Activated CD4-positive, alpha-beta memory T cell treated with anti-CD3 and anti-CD28 coated beads for 36 hours (primary cell): ENCODE results near the gene ASIC3. TPM values are rescaled to one million over a fixed set of nuclear protein-coding genes. Genes with fewer than 3 reads are reported as not detected.
"Not testable (repeated sequence)": the region's sequence is repeated elsewhere in the genome, so short reads cannot be mapped to it uniquely, and the experiment has no call there.

Experiments
- CTCF ChIA-PET: fragments of 350-600 bp; sonication (Branson Sonifier 250); formaldehyde crosslinking; loops from one replicate; lab custom pipeline; 2021; ENCODE audit warnings: antibody characterized with exemption, inconsistent platforms; lab: Charles Lee
- POLR2A ChIA-PET: fragments of 350-600 bp; sonication (Branson Sonifier 250); formaldehyde crosslinking; loops from one replicate; lab custom pipeline; 2021; ENCODE audit warnings: antibody characterized with exemption; lab: Charles Lee
- DNase-seq: peaks from one replicate; pipeline ENCODE4 v3.0.0-alpha.2; 2020
- H3K27ac Mint-ChIP-seq: one replicate; pipeline ENCODE4 v1.8.0; 2021; ENCODE audit warnings: mixed read lengths
- H3K27me3 Mint-ChIP-seq: one replicate; pipeline ENCODE4 v1.8.0; 2021; ENCODE audit warnings: mixed read lengths
- H3K36me3 Mint-ChIP-seq: one replicate; pipeline ENCODE4 v1.8.0; 2021; ENCODE audit warnings: mixed read lengths
- H3K4me1 Mint-ChIP-seq: one replicate; pipeline ENCODE4 v1.8.0; 2021; ENCODE audit warnings: low read depth, mixed read lengths
- H3K4me3 Mint-ChIP-seq: one replicate; pipeline ENCODE4 v1.8.0; 2021; ENCODE audit warnings: mild to moderate bottlenecking, mixed read lengths
- H3K9me3 Mint-ChIP-seq: one replicate; pipeline ENCODE4 v1.8.0; 2021; ENCODE audit warnings: mixed read lengths
- intact Hi-C: fragments of 100-400 bp; cut with micrococcal nuclease; formaldehyde crosslinking; loops from one replicate; pipeline ENCODE4 v1.15.1; 2023
- total RNA-seq, 2 experiments: library from RNA; stranded (reverse); gene quantifications; one replicate each; pipeline ENCODE4 v1.2.3, GENCODE V29; 2021

ASIC3 gene
- total RNA-seq, 2 experiments from 2014 or later: 5.3 to 7.6 TPM

DNA sequence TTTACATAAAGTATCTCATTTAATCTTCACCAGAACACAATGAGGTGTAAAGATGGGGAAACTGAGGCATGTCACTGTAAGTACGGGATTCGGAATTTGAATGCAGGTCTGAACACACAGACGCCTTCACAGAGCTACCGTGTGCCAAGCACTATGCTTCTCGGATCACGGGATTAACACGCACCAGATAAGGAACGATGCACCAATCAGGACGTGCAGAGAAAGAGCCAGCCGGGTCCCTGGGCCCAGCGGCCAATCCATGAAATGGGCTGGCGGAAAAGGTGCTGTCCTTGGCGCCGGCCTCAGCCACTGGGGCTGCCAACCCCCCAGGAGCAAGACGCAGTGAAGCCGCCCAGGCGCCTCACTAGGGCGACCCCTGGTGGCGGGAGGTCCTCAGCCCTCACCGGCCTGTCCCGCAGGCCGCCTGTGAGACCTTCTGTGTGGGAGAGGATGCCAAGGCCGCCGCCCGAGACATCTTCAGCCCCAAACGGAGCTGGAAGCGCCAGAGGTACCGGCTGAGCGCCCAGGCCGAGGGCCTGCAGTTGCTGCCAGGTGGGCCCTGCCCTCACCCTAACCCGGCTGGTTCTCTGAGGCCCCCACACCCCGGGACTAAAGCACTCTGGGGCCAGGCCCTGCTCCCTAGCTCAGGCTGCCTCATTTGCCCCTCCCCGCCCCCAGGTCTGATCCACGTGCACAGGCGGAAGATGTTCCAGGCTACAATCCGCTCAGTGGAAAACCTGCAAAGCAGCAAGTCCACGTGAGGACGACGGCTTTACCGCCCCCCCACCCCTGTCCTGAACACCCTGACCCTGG lies 39.6 kb upstream of the ASIC3 start:
- Mint-ChIP-seq H3K27me3 (no peaks in the 10 kb centered on the region), H3K36me3 (no peaks in the 10 kb centered on the region), H3K4me1 (peaks cover 57% of the 10 kb centered on the region), H3K27ac (peak overlapping the region; percentile 82), H3K4me3 (peak overlapping the region; percentile 71), H3K9me3 (no peaks in the 10 kb centered on the region)
- peak; percentile 82 for DNase-seq
- intact Hi-C loops: loop anchor here (2.0 kb wide), 1 partner anchor 14 kb away; no protein-coding TSS in a partner anchor
- ChIA-PET CTCF (interaction anchor here (0.6 to 6.8 kb wide), 17 partner anchors 9 to 269 kb away, joined by 3 to 78 read pairs (median 5); partner anchors contain the start of gene ABCB8), POLR2A (interaction anchor here (1.0 to 1.7 kb wide), 4 partner anchors 10 to 114 kb away, joined by 3 to 7 read pairs (median 4); no protein-coding TSS in a partner anchor)

DNA sequence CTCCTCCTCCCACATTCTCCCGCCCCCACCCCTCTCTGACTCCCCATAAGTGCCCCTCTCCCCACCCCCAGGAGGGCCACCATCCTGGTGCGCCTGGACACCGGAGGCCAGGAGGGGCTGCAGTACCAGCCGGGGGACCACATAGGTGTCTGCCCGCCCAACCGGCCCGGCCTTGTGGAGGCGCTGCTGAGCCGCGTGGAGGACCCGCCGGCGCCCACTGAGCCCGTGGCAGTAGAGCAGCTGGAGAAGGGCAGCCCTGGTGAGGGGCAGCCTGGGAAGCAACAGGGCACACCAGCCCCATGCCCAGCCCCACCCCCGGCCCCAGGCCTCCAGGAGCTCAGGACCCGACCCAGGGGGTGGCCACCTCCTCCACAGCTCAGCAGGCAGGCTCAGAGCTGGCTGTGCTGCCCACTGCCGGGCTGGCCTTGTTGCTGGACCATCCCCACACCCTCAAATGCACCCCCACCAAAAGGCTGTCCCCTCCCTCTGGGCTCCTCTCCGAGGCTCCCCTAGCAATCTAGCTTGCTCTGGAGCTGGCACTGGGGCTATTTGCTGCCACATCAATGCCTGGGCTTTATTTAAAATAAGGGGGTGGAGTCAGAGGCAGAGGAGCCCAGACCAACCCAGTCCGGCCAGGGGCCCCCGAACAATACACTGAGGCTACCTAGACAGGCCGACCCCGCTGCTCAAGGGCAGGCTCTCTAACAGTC lies 38.8 kb upstream of the ASIC3 start:
- Mint-ChIP-seq H3K9me3 (no peaks in the 10 kb centered on the region), H3K27ac (no peak overlapping the region), H3K27me3 (no peaks in the 10 kb centered on the region), H3K4me3 (no peak overlapping the region), H3K36me3 (no peaks in the 10 kb centered on the region), H3K4me1 (peaks cover 62% of the 10 kb centered on the region)
- intact Hi-C loops: loop anchor here (2.0 to 5.0 kb wide), 2 partner anchors 15 to 32 kb away; partner anchors contain the start of gene KCNH2
- ChIA-PET POLR2A (interaction anchor here (1.5 to 2.4 kb wide), 3 partner anchors 12 to 19 kb away, joined by 3 to 9 read pairs (median 5); partner anchors contain the start of gene ABCB8), CTCF (interaction anchor here (0.6 to 6.8 kb wide), 14 partner anchors 9 to 180 kb away, joined by 3 to 78 read pairs (median 4); partner anchors contain the start of gene ABCB8)
- DNase-seq: no peak

DNA sequence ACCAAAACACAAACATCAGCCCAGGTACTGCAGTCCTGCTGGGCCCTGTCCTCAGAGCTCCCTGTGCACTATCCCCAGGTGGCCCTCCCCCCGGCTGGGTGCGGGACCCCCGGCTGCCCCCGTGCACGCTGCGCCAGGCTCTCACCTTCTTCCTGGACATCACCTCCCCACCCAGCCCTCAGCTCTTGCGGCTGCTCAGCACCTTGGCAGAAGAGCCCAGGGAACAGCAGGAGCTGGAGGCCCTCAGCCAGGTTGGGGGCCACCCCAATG lies 38.4 kb upstream of the ASIC3 start:
- intact Hi-C loops: loop anchor here (5.0 kb wide), 1 partner anchor 33 kb away; the partner anchor contains the start of gene KCNH2
- H3K27me3 Mint-ChIP-seq: no peaks in the 10 kb centered on the region
- H3K4me1 Mint-ChIP-seq: peaks cover 67% of the 10 kb centered on the region
- H3K9me3 Mint-ChIP-seq: no peaks in the 10 kb centered on the region
- ChIA-PET POLR2A (interaction anchor here (1.5 to 2.4 kb wide), 2 partner anchors 16 to 18 kb away, joined by 3 to 9 read pairs; partner anchors contain the start of gene ABCB8), CTCF (interaction anchor here (0.8 to 6.8 kb wide), 12 partner anchors 8 to 278 kb away, joined by 3 to 78 read pairs (median 5); partner anchors contain the start of gene ABCB8)
- peak overlapping the region; percentile 89 for H3K27ac Mint-ChIP-seq
- H3K4me3 Mint-ChIP-seq: peak overlapping the region; percentile 76
- DNase-seq: no peak
- H3K36me3 Mint-ChIP-seq: no peaks in the 10 kb centered on the region

DNA sequence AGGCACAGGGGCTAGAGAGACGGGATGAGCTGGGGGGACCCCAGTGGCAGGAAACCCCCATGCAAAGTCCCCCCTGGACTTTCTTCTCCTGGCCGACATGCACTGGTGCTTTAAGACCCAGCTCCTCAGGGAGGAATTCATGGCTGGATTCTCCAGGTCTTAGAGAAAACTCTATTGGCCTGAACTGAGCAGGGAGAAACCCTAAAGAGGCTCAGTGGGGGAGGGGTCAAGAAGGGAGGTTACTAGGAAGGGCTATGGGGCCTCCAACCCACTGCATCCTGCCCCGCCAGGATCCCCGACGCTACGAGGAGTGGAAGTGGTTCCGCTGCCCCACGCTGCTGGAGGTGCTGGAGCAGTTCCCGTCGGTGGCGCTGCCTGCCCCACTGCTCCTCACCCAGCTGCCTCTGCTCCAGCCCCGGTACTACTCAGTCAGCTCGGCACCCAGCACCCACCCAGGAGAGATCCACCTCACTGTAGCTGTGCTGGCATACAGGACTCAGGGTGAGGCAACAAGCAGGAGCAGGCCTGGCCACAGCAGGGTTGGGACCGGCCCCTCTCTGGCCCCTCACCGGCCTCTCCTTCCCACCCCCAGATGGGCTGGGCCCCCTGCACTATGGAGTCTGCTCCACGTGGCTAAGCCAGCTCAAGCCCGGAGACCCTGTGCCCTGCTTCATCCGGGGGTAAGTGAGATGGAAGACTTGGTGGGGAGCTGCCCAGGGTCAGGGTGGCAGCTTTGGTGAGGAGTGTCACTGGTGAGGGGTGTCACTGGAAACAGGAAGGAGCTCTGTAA lies 37.8 kb upstream of the ASIC3 start:
- H3K27ac Mint-ChIP-seq: peak overlapping the region; percentile 89
- peaks cover 72% of the 10 kb centered on the region for H3K4me1 Mint-ChIP-seq
- H3K9me3 Mint-ChIP-seq: no peaks in the 10 kb centered on the region
- peak; percentile 72 for DNase-seq
- no peaks in the 10 kb centered on the region for H3K36me3 Mint-ChIP-seq
- ChIA-PET POLR2A (interaction anchor here (1.0 to 2.4 kb wide), 5 partner anchors 13 to 49 kb away, joined by 3 to 9 read pairs (median 4); partner anchors contain the start of genes ABCB8, ATG9B and SLC4A2), CTCF (interaction anchor here (0.8 to 6.8 kb wide), 17 partner anchors 8 to 278 kb away, joined by 3 to 78 read pairs (median 4); partner anchors contain the start of gene ABCB8)
- peak overlapping the region; percentile 76 for H3K4me3 Mint-ChIP-seq
- H3K27me3 Mint-ChIP-seq: no peaks in the 10 kb centered on the region
- intact Hi-C loops: loop anchor here (5.0 kb wide), 1 partner anchor 33 kb away; the partner anchor contains the start of gene KCNH2

DNA sequence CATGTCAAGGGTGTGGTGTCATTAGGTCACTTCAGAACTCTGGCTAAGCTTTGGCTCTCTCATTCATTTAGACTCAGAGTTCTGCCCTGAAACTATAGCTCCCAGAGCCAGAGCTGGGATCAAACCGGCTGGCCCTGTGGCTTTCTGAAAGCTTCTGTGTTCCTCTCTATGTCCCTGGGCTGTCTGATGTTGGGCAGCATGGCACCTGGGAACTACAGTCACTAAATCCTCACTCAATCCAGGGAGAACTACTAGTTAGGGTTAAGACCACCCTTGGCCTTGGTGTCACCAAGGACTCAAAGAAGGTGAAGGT lies 37.3 kb upstream of the ASIC3 start:
- no peaks in the 10 kb centered on the region for H3K9me3 Mint-ChIP-seq
- intact Hi-C loops: loop anchor here (5.0 kb wide), 1 partner anchor 34 kb away; the partner anchor contains the start of gene KCNH2
- H3K4me3 Mint-ChIP-seq: peak overlapping the region; percentile 76
- H3K4me1 Mint-ChIP-seq: peaks cover 74% of the 10 kb centered on the region
- H3K27me3 Mint-ChIP-seq: no peaks in the 10 kb centered on the region
- POLR2A ChIA-PET: interaction anchor here (1.0 to 2.4 kb wide), 4 partner anchors 13 to 49 kb away, joined by 3 to 9 read pairs (median 4); partner anchors contain the start of genes ABCB8, ATG9B and SLC4A2
- CTCF ChIA-PET: interaction anchor here (0.9 to 6.8 kb wide), 14 partner anchors 7 to 279 kb away, joined by 3 to 78 read pairs (median 4); no protein-coding TSS in a partner anchor
- no peaks in the 10 kb centered on the region for H3K36me3 Mint-ChIP-seq
- peak overlapping the region; percentile 89 for H3K27ac Mint-ChIP-seq
- DNase-seq: no peak

DNA sequence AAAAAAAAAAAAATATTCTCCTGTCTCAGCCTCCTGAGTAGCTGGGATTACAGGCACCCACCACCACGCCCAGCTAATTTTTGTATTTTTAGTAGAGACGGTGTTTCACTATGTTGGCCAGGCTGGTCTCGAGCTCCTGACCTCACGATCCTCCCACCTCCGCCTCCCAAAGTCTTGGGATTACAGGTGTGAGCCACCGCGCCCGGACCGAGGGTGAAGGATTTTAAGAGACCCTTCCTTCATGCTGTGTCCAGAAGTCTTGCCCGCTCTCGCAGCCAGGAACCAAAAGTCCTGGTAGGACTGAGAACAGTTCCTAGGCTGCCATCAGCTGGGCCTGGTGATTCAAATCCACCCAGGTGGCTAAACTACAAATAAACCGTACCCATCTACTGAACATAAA lies 36.7 kb upstream of the ASIC3 start:
- intact Hi-C loops: loop anchor here (5.0 kb wide), 1 partner anchor 34 kb away; the partner anchor contains the start of gene KCNH2
- ChIA-PET POLR2A (interaction anchor here (1.0 to 2.4 kb wide), 5 partner anchors 12 to 50 kb away, joined by 3 to 9 read pairs (median 5); partner anchors contain the start of genes ABCB8, ATG9B and SLC4A2), CTCF (interaction anchor here (0.9 to 6.8 kb wide), 11 partner anchors 6 to 113 kb away, joined by 3 to 78 read pairs (median 6); partner anchors contain the start of gene ABCB8)
- H3K4me3 Mint-ChIP-seq: peak overlapping the region; percentile 46
- not testable (repeated sequence) for DNase-seq, H3K27me3 Mint-ChIP-seq, H3K9me3 Mint-ChIP-seq, H3K36me3 Mint-ChIP-seq
- H3K27ac Mint-ChIP-seq: peak overlapping the region; percentile 77
- peaks cover 77% of the 10 kb centered on the region for H3K4me1 Mint-ChIP-seq

DNA sequence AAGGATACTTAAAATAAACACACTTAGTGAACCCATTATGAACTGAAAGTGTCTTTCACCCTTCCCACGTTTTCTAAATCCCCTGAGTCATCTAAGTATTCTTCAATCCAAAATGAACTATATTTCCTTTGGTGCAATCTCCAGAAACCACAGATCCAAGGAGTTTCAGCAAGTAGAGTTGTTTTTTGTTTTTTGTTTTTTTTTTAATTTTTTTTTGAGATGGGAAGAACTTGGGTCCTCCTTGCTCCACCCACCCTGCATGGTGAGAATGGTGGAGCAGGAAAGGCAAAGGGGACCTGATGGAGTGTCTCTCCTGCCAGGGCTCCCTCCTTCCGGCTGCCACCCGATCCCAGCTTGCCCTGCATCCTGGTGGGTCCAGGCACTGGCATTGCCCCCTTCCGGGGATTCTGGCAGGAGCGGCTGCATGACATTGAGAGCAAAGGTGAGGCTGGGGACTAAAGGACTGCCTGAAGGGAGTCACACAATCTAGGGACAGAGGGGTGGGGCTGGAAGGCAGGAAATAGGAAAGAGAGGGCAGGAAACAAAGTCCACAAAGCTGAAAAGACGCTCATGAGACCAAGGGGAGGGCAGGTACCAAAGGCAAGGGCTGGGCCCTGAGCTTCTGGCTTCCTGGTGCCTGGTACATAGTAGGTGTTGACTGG lies 36.2 kb upstream of the ASIC3 start:
- peaks cover 78% of the 10 kb centered on the region for H3K4me1 Mint-ChIP-seq
- POLR2A ChIA-PET: interaction anchor here (1.4 to 2.4 kb wide), 3 partner anchors 16 to 47 kb away, joined by 5 to 9 read pairs (median 8); partner anchors contain the start of genes ABCB8 and SLC4A2
- H3K27ac Mint-ChIP-seq: peak overlapping the region; percentile 77
- peak overlapping the region; percentile 46 for H3K4me3 Mint-ChIP-seq
- H3K9me3 Mint-ChIP-seq: no peaks in the 10 kb centered on the region
- H3K36me3 Mint-ChIP-seq: no peaks in the 10 kb centered on the region
- CTCF ChIA-PET: interaction anchor here (1.1 to 4.2 kb wide), 5 partner anchors 16 to 114 kb away, joined by 5 to 26 read pairs (median 7); partner anchors contain the start of gene ABCB8
- intact Hi-C loops: loop anchor here (5.0 kb wide), 1 partner anchor 35 kb away; the partner anchor contains the start of gene KCNH2
- DNase-seq: no peak
- H3K27me3 Mint-ChIP-seq: no peaks in the 10 kb centered on the region

DNA sequence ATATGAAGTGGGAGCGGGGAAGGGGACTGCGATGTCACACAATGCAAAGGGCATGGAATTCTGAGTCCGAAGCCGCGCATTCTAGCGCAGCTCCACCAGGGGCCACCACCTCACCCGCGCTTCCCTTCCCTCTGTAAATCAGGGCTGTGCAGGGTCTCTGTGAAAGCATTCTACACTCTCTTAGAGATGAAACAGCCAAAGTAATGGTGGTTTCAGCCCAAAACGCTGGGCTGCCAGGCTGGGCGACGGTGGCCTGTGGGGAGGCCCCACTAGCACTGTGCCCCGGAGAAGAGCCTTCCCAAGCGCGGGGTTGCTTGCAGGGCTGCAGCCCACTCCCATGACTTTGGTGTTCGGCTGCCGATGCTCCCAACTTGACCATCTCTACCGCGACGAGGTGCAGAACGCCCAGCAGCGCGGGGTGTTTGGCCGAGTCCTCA lies 35.4 kb upstream of the ASIC3 start:
- Mint-ChIP-seq H3K27ac (peak overlapping the region; percentile 36), H3K9me3 (no peaks in the 10 kb centered on the region), H3K4me1 (peaks cover 78% of the 10 kb centered on the region), H3K4me3 (peak overlapping the region; percentile 30), H3K36me3 (no peaks in the 10 kb centered on the region), H3K27me3 (no peaks in the 10 kb centered on the region)
- POLR2A ChIA-PET: interaction anchor here (1.5 kb wide), 1 partner anchor 11 kb away, joined by 4 read pairs; the partner anchor contains the start of gene ATG9B
- CTCF ChIA-PET: interaction anchor here (1.8 to 4.2 kb wide), 3 partner anchors 15 to 50 kb away, joined by 6 to 26 read pairs (median 9); partner anchors contain the start of gene ABCB8
- no peak for DNase-seq
- intact Hi-C loops: loop anchor here (5.0 kb wide), 1 partner anchor 36 kb away; the partner anchor contains the start of gene KCNH2

DNA sequence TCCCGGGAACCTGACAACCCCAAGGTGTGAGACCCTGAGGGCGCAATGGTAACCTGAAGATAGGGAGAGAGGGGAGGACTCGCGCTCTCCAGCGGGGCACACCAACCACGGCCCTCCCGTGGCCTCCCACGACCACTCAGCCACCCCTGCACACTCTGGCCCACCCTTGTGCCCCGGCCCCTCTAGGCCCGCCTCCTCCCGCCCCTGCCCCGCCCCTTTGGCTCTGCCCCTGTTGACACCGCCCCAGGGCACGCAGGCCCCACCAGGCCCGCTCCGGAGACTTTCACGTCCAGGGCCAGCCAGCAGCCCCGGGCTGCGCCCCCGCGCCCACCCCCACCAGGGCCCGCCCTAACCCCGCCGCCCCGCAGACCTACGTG lies 35.0 kb upstream of the ASIC3 start:
- no peak overlapping the region for H3K27ac Mint-ChIP-seq
- CTCF ChIA-PET: interaction anchor here (1.0 to 4.2 kb wide), 4 partner anchors 22 to 115 kb away, joined by 3 to 26 read pairs (median 6); no protein-coding TSS in a partner anchor
- H3K4me1 Mint-ChIP-seq: peaks cover 78% of the 10 kb centered on the region
- DNase-seq: no peak
- H3K36me3 Mint-ChIP-seq: no peaks in the 10 kb centered on the region
- H3K4me3 Mint-ChIP-seq: no peak overlapping the region
- H3K9me3 Mint-ChIP-seq: no peaks in the 10 kb centered on the region
- intact Hi-C loops: loop anchor here (5.0 kb wide), 1 partner anchor 36 kb away; the partner anchor contains the start of gene KCNH2
- POLR2A ChIA-PET: interaction anchor here (1.5 kb wide), 1 partner anchor 11 kb away, joined by 4 read pairs; the partner anchor contains the start of gene ATG9B
- no peaks in the 10 kb centered on the region for H3K27me3 Mint-ChIP-seq
